ENCODE measurements around the gene CLK4. TPM values are rescaled to one million over a fixed set of nuclear protein-coding genes. Genes with fewer than 3 reads are reported as not detected.
A peak's percentile ranks its signal among the peaks of the same experiment; 100 is the strongest.

The CLK4 gene
- total and polyA plus RNA-seq, 2 experiments from 2014 or later = 15.3 to 18.1 TPM

DNA sequence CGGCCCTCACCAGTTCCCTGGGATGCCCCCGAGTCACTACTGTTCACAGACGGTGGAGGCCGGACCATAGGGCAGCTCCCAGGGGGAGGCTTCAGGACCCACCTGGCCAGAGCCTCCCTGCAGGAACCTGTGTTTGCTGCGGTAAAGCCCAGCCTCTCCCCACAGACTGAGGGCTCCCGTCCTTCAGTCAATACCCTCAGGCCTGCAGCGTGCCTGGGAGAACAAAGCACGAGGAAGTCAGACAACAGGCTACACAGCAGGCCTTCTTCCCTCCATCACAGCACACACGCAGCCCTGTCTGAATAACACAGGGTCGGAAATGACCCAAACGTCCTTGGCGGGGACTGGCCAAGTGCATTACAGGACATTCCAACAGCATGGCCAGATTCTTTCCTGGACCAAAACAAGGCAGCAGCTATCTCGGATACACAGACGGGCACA, 71.1 kb downstream of the CLK4 start:
- H3K36me3 Mint-ChIP-seq (ENCODE audit: low read depth) = peaks cover 3% of the 10 kb centered on the region; the same call in 2 of the 3 replicates
- no peak for TF ChIP-seq ZNF331 (CRISPR knock-in tag; IDR thresholded peaks at IDR 0.05; ENCODE audit: low read depth)
- TF ChIP-seq, protein P1, sequence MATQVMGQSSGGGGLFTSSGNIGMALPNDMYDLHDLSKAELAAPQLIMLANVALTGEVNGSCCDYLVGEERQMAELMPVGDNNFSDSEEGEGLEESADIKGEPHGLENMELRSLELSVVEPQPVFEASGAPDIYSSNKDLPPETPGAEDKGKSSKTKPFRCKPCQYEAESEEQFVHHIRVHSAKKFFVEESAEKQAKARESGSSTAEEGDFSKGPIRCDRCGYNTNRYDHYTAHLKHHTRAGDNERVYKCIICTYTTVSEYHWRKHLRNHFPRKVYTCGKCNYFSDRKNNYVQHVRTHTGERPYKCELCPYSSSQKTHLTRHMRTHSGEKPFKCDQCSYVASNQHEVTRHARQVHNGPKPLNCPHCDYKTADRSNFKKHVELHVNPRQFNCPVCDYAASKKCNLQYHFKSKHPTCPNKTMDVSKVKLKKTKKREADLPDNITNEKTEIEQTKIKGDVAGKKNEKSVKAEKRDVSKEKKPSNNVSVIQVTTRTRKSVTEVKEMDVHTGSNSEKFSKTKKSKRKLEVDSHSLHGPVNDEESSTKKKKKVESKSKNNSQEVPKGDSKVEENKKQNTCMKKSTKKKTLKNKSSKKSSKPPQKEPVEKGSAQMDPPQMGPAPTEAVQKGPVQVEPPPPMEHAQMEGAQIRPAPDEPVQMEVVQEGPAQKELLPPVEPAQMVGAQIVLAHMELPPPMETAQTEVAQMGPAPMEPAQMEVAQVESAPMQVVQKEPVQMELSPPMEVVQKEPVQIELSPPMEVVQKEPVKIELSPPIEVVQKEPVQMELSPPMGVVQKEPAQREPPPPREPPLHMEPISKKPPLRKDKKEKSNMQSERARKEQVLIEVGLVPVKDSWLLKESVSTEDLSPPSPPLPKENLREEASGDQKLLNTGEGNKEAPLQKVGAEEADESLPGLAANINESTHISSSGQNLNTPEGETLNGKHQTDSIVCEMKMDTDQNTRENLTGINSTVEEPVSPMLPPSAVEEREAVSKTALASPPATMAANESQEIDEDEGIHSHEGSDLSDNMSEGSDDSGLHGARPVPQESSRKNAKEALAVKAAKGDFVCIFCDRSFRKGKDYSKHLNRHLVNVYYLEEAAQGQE (IDR thresholded peaks at IDR 0.05; ENCODE audit: unreplicated experiment) = no peak
- TF ChIP-seq NANOG (IDR thresholded peaks at IDR 0.05; ENCODE audit: borderline replicate concordance) = peak; percentile 77; the same call in 1 of the 2 replicates
- 0 out of 2 replicates have a peak, but pooled peaks have one; percentile 36 for TF ChIP-seq POLR2AphosphoS5 (IDR thresholded peaks at IDR 0.05; ENCODE audit: low read depth)
- TF ChIP-seq, protein P2, sequence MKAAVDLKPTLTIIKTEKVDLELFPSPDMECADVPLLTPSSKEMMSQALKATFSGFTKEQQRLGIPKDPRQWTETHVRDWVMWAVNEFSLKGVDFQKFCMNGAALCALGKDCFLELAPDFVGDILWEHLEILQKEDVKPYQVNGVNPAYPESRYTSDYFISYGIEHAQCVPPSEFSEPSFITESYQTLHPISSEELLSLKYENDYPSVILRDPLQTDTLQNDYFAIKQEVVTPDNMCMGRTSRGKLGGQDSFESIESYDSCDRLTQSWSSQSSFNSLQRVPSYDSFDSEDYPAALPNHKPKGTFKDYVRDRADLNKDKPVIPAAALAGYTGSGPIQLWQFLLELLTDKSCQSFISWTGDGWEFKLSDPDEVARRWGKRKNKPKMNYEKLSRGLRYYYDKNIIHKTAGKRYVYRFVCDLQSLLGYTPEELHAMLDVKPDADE (IDR thresholded peaks at IDR 0.05) = peak; percentile 57; the same call in 1 of the 2 replicates
- no peaks in the 10 kb centered on the region for H3K9me3 Mint-ChIP-seq

DNA sequence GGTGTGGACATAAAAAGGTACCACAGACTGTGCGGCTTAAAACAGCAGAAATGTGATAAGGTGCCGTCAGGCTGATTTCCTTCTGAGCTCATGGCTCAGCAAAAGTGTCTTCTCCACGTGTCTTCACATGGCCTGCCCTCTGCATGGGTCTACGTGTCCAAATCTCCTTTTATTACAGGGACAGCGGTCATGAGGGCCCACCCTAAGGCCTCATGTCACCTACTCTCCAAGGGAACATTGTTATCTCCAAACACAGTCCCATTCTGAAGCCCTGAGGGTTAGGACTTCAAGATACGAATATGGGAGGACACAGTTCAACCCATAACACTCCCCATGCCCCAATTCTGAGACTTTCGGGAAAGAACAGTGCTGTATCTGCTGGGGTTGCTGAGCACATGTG, 71.8 kb downstream of the CLK4 start:
- H3K9me3 Mint-ChIP-seq = no peaks in the 10 kb centered on the region
- H3K4me3 ChIP-seq = no peak overlapping the region
- H3K27me3 Mint-ChIP-seq (ENCODE audit: insufficient read depth, low read depth, poor library complexity) = peaks cover 6% of the 10 kb centered on the region
- H3K27ac Mint-ChIP-seq = peak overlapping the region; percentile 43; the same call in 1 of the 2 replicates
- no peak overlapping the region for H3K4me3 Mint-ChIP-seq
- no peaks in the 10 kb centered on the region for H3F3A ChIP-seq (replicated peaks; ENCODE audit: low read depth)
- H3K27ac ChIP-seq (ENCODE audit: low read depth) = peak overlapping the region; percentile 94; the same call in 1 of the 2 replicates
- DNase-seq (ENCODE audit: low spot score) (no peak), ATAC-seq (no peak)
- H3K4me2 ChIP-seq = 0 out of 2 replicates have a peak overlapping the region, but pooled peaks have one; percentile 22
- H3K79me2 ChIP-seq (replicated peaks; ENCODE audit: insufficient read depth) = no peaks in the 10 kb centered on the region; the same call in 1 of the 2 replicates
- H3K4me1 ChIP-seq (ENCODE audit: insufficient read depth) = peaks cover 13% of the 10 kb centered on the region
- H3K9me2 ChIP-seq (ENCODE audit: insufficient read depth) = peaks cover 8% of the 10 kb centered on the region; the same call in 1 of the 2 replicates
- no peaks in the 10 kb centered on the region for H4K20me1 ChIP-seq (replicated peaks; ENCODE audit: insufficient read depth)
- H3K27me3 ChIP-seq (ENCODE audit: insufficient read depth) = no peaks in the 10 kb centered on the region
- H3K4me1 Mint-ChIP-seq = peaks cover 26% of the 10 kb centered on the region
- H2AFZ ChIP-seq = no peak overlapping the region
- peaks cover 3% of the 10 kb centered on the region; the same call in 2 of the 3 replicates for H3K36me3 Mint-ChIP-seq (ENCODE audit: low read depth)
- no peaks in the 10 kb centered on the region for H3K36me3 ChIP-seq (ENCODE audit: insufficient read depth)
- TF ChIP-seq POLR2AphosphoS5 (IDR thresholded peaks at IDR 0.05; ENCODE audit: low read depth) (no peak), JUNB (IDR thresholded peaks at IDR 0.05; ENCODE audit: unreplicated experiment) (no peak), EZH2phosphoT487 (IDR thresholded peaks at IDR 0.05; ENCODE audit: unreplicated experiment) (no peak), CREB1 (CRISPR knock-in tag; IDR thresholded peaks at IDR 0.05; ENCODE audit: low read depth) (no peak)
- TF ChIP-seq, protein P2 (IDR thresholded peaks at IDR 0.05) = no peak
- TF ChIP-seq, protein P3, sequence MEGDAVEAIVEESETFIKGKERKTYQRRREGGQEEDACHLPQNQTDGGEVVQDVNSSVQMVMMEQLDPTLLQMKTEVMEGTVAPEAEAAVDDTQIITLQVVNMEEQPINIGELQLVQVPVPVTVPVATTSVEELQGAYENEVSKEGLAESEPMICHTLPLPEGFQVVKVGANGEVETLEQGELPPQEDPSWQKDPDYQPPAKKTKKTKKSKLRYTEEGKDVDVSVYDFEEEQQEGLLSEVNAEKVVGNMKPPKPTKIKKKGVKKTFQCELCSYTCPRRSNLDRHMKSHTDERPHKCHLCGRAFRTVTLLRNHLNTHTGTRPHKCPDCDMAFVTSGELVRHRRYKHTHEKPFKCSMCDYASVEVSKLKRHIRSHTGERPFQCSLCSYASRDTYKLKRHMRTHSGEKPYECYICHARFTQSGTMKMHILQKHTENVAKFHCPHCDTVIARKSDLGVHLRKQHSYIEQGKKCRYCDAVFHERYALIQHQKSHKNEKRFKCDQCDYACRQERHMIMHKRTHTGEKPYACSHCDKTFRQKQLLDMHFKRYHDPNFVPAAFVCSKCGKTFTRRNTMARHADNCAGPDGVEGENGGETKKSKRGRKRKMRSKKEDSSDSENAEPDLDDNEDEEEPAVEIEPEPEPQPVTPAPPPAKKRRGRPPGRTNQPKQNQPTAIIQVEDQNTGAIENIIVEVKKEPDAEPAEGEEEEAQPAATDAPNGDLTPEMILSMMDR (conservative IDR thresholded peaks at IDR 0.05; ENCODE audit: low read depth in 2 of 2) = no peak

More for the DNA sequence above, 71.1 kb downstream of the CLK4 start:
- H3K27ac ChIP-seq (ENCODE audit: low read depth) = peak overlapping the region; percentile 94
- H3K36me3 ChIP-seq (ENCODE audit: insufficient read depth) = no peaks in the 10 kb centered on the region
- H3K4me1 ChIP-seq (ENCODE audit: insufficient read depth) = peaks cover 19% of the 10 kb centered on the region
- Mint-ChIP-seq H3K27me3 (ENCODE audit: insufficient read depth, low read depth, poor library complexity) (peaks cover 9% of the 10 kb centered on the region), H3K4me3 (peak overlapping the region; percentile 12; the same call in 1 of the 3 replicates), H3K27ac (peak overlapping the region; percentile 90), H3K4me1 (peaks cover 34% of the 10 kb centered on the region)
- no peaks in the 10 kb centered on the region for H3K27me3 ChIP-seq (ENCODE audit: insufficient read depth)
- H4K20me1 ChIP-seq (replicated peaks; ENCODE audit: insufficient read depth) = no peaks in the 10 kb centered on the region
- 0 out of 2 replicates have a peak overlapping the region, but pooled peaks have one; percentile 22 for H3K4me2 ChIP-seq
- 0 out of 2 replicates have a peak, but pooled peaks cover 1% of the 10 kb centered on the region for H3F3A ChIP-seq (replicated peaks; ENCODE audit: low read depth)
- H3K4me3 ChIP-seq = no peak overlapping the region
- DNase-seq (ENCODE audit: low spot score) (peak; percentile 85), ATAC-seq (peak; percentile 96)
- H3K9me2 ChIP-seq (ENCODE audit: insufficient read depth) = peaks cover 8% of the 10 kb centered on the region; the same call in 1 of the 2 replicates
- H3K79me2 ChIP-seq (replicated peaks; ENCODE audit: insufficient read depth) = no peaks in the 10 kb centered on the region
- no peak overlapping the region for H2AFZ ChIP-seq

Measured in GM23338 (cell line).